SK-N-SH treated with all-trans-retinoic acid at 6 μM for 48 hours (cell line): ENCODE data around the gene SH3D19.
"Not testable (repeated sequence)": the region's sequence is repeated elsewhere in the genome, so short reads cannot be mapped to it uniquely, and the experiment has no call there.

Source experiments
- ATAC-seq: fragments of 200-7000 bp; cut with Tn5 transposase; 3 replicates; pipeline ENCODE4 v1.9.1; 2020; ENCODE audit warnings: mild to moderate bottlenecking, moderate library complexity
- ARNTL ChIP-seq: fragments of 450-650 bp; formaldehyde crosslinking; IDR thresholded peaks from 2 replicates; pipeline ENCODE4 v1.5.0; 2020; ENCODE audit warnings: low read depth, mild to moderate bottlenecking, moderate library complexity, borderline replicate concordance
- BACH2 ChIP-seq: fragments of 250-450 bp; sonication (Bioruptor Pico); IDR thresholded peaks from 2 replicates; pipeline ENCODE4 v1.9.0; 2021; ENCODE audit warnings: mild to moderate bottlenecking, borderline replicate concordance
- CREB5 ChIP-seq: fragments of 250-450 bp; sonication (Bioruptor Pico); IDR thresholded peaks from 2 replicates; pipeline ENCODE4 v1.5.1; 2020; ENCODE audit warnings: low read depth, mild to moderate bottlenecking, moderate library complexity
- CSDC2 ChIP-seq: fragments of 250-450 bp; sonication (Bioruptor Pico); IDR thresholded peaks from 2 replicates; pipeline ENCODE4 v1.5.0; 2020; ENCODE audit warnings: mild to moderate bottlenecking, moderate library complexity
- ESRRG ChIP-seq: fragments of 250-450 bp; sonication (Bioruptor Pico); IDR thresholded peaks from 2 replicates; pipeline ENCODE4 v1.6.1; 2021; ENCODE audit warnings: mild to moderate bottlenecking
- GLIS3 ChIP-seq: fragments of 250-450 bp; sonication (Bioruptor Pico); IDR thresholded peaks from 2 replicates; pipeline ENCODE4 v1.5.0; 2020; ENCODE audit warnings: mild to moderate bottlenecking, moderate library complexity
- ISL1 ChIP-seq: fragments of 250-450 bp; sonication (Bioruptor Pico); IDR thresholded peaks from 2 replicates; pipeline ENCODE4 v2.1.2; 2022; ENCODE audit warnings: mild to moderate bottlenecking, moderate library complexity
- OSR1 ChIP-seq: fragments of 250-450 bp; sonication (Bioruptor Pico); IDR thresholded peaks from 2 replicates; pipeline ENCODE4 v1.8.0; 2022; ENCODE audit warnings: moderate library complexity, mild to moderate bottlenecking, inconsistent platforms
- PPARA ChIP-seq: fragments of 250-450 bp; sonication (Bioruptor Pico); IDR thresholded peaks from 2 replicates; pipeline ENCODE4 v1.5.0; 2020; ENCODE audit warnings: mild to moderate bottlenecking, borderline replicate concordance
- SNAI2 ChIP-seq: fragments of 250-450 bp; sonication (Bioruptor Pico); IDR thresholded peaks from 2 replicates; pipeline ENCODE4 v1.5.0; 2020; ENCODE audit warnings: mild to moderate bottlenecking, moderate library complexity
- TCF4 ChIP-seq: fragments of 250-450 bp; sonication (Bioruptor Pico); IDR thresholded peaks from 2 replicates; pipeline ENCODE4 v1.8.0; 2021; ENCODE audit warnings: mild to moderate bottlenecking, moderate library complexity, borderline replicate concordance
- TOX ChIP-seq: fragments of 250-450 bp; sonication (Bioruptor Pico); IDR thresholded peaks from 2 replicates; pipeline ENCODE4 v1.8.0; 2021; ENCODE audit warnings: mild to moderate bottlenecking, moderate library complexity, borderline replicate concordance
- TSHZ2 ChIP-seq: fragments of 250-450 bp; sonication (Bioruptor Pico); IDR thresholded peaks from 2 replicates; pipeline ENCODE4 v1.5.0; 2020; ENCODE audit warnings: mild to moderate bottlenecking, moderate library complexity
- ZC3H10 ChIP-seq: fragments of 250-450 bp; sonication (Bioruptor Pico); IDR thresholded peaks from 2 replicates; pipeline ENCODE4 v1.5.1; 2021; ENCODE audit warnings: mild to moderate bottlenecking, moderate library complexity
- ZFP3 ChIP-seq: fragments of 250-450 bp; sonication (Bioruptor Pico); IDR thresholded peaks from 2 replicates; pipeline ENCODE4 v1.5.0; 2020; ENCODE audit warnings: mild to moderate bottlenecking, moderate library complexity
- ZFP30 ChIP-seq: fragments of 450-650 bp; formaldehyde crosslinking; IDR thresholded peaks from 2 replicates; pipeline ENCODE4 v1.5.0; 2022; ENCODE audit warnings: mild to moderate bottlenecking, moderate library complexity
- ZNF565 ChIP-seq: fragments of 450-650 bp; formaldehyde crosslinking; conservative IDR thresholded peaks from 2 replicates; pipeline ENCODE4 v1.5.0; 2020; ENCODE audit warnings: low read depth, mild to moderate bottlenecking, moderate library complexity
- ZNF8 ChIP-seq: fragments of 450-650 bp; formaldehyde crosslinking; IDR thresholded peaks from 2 replicates; pipeline ENCODE4 v1.5.0; 2020; ENCODE audit warnings: mild to moderate bottlenecking, moderate library complexity
- TF ChIP-seq, protein P1 (sequence below): fragments of 250-450 bp; sonication (Bioruptor Pico); IDR thresholded peaks from 2 replicates; pipeline ENCODE4 v1.5.1; 2021; ENCODE audit warnings: mild to moderate bottlenecking, moderate library complexity
- TF ChIP-seq, protein P2 (sequence below): fragments of 250-450 bp; sonication (Bioruptor Pico); IDR thresholded peaks from 2 replicates; pipeline ENCODE4 v1.8.0; 2021; ENCODE audit warnings: low read depth, mild to moderate bottlenecking, moderate library complexity, borderline replicate concordance

The SH3D19 gene

DNA sequence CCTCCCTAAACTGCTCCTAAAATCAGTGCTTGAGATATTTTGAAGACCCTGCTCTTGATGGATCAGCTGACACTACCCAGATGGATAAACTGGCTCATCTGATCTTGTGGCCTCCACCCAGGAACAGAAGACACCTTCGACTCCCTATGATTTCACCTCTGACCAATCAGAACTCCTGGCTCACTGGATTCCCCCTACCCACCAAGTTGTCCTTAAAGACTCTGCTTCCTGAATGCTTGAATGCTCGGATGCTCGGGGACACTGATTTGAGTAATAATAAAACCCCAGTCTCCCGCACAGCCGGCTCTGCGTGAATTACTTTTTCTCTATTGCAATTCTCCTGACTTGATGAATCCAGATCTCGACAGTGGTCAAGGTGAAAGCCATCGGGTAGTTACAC, 237.9 kb downstream of the SH3D19 start:
- ATAC-seq, result no peak
- TF ChIP-seq TOX (CRISPR knock-in tag), result no peak
- no peak for TF ChIP-seq OSR1 (CRISPR knock-in tag)
- no peak for TF ChIP-seq ZFP3
- no peak for TF ChIP-seq ZC3H10
- no peak for TF ChIP-seq ARNTL (CRISPR knock-in tag)
- TF ChIP-seq, protein P1, sequence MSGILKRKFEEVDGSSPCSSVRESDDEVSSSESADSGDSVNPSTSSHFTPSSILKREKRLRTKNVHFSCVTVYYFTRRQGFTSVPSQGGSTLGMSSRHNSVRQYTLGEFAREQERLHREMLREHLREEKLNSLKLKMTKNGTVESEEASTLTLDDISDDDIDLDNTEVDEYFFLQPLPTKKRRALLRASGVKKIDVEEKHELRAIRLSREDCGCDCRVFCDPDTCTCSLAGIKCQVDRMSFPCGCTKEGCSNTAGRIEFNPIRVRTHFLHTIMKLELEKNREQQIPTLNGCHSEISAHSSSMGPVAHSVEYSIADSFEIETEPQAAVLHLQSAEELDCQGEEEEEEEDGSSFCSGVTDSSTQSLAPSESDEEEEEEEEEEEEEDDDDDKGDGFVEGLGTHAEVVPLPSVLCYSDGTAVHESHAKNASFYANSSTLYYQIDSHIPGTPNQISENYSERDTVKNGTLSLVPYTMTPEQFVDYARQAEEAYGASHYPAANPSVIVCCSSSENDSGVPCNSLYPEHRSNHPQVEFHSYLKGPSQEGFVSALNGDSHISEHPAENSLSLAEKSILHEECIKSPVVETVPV, result no peak
- TF ChIP-seq TCF4, result no peak
- TF ChIP-seq GLIS3 (CRISPR knock-in tag), result no peak
- no peak for TF ChIP-seq CREB5 (CRISPR knock-in tag)
- no peak for TF ChIP-seq ESRRG (CRISPR knock-in tag)
- TF ChIP-seq CSDC2, result no peak
- TF ChIP-seq ZNF8 (CRISPR knock-in tag), result no peak
- no peak for TF ChIP-seq ZFP30
- TF ChIP-seq, protein P2, sequence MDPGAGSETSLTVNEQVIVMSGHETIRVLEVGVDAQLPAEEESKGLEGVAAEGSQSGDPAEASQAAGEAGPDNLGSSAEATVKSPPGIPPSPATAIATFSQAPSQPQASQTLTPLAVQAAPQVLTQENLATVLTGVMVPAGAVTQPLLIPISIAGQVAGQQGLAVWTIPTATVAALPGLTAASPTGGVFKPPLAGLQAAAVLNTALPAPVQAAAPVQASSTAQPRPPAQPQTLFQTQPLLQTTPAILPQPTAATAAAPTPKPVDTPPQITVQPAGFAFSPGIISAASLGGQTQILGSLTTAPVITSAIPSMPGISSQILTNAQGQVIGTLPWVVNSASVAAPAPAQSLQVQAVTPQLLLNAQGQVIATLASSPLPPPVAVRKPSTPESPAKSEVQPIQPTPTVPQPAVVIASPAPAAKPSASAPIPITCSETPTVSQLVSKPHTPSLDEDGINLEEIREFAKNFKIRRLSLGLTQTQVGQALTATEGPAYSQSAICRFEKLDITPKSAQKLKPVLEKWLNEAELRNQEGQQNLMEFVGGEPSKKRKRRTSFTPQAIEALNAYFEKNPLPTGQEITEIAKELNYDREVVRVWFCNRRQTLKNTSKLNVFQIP (CRISPR knock-in tag), result no peak
- TF ChIP-seq TSHZ2 (CRISPR knock-in tag), result no peak
- no peak for TF ChIP-seq SNAI2 (CRISPR knock-in tag)
- TF ChIP-seq, all 23 proteins: peak for 0

- ATAC-seq, result not testable (repeated sequence)
Observed at GRCh38 chr4:151077978-151078377, 247.4 kb downstream of the SH3D19 start.

- TF ChIP-seq GLIS3 (CRISPR knock-in tag) (no peak), ZFP3 (no peak), ARNTL (CRISPR knock-in tag) (no peak), SNAI2 (CRISPR knock-in tag) (no peak), ISL1 (CRISPR knock-in tag) (no peak), ZNF8 (CRISPR knock-in tag) (no peak), ESRRG (CRISPR knock-in tag) (no peak), CREB5 (CRISPR knock-in tag) (no peak), TCF4 (no peak), TOX (CRISPR knock-in tag) (no peak), BACH2 (no peak), PPARA (CRISPR knock-in tag) (no peak), ZNF565 (CRISPR knock-in tag) (no peak), TSHZ2 (CRISPR knock-in tag) (no peak)
- TF ChIP-seq, protein P2 (CRISPR knock-in tag), result no peak
- no peak for ATAC-seq
Observed at GRCh38 chr4:151074416-151074916, 250.9 kb downstream of the SH3D19 start.
